ENCODE measurements around the gene OTOS.

OTOS gene

GRCh38 chr2:240160291-240161086 lies 20.0 kb upstream of the OTOS start:
- Histone ChIP-seq H3K36me3 (ENCODE audit: control insufficient read depth, insufficient read depth, low read length) (no peaks in the 10 kb centered on the region), H3K4me3 (ENCODE audit: low read depth, low read length) (no peak overlapping the region), H3K9ac (ENCODE audit: low read length) (no peak overlapping the region), H3K9me3 (ENCODE audit: control insufficient read depth, insufficient read depth, low read depth, low read length) (peaks cover 5% of the 10 kb centered on the region; the same call in 1 of the 2 replicates), H3K27me3 (ENCODE audit: control insufficient read depth, insufficient read depth, low read length) (no peaks in the 10 kb centered on the region; the same call in 1 of the 2 replicates), H3K4me1 (ENCODE audit: control insufficient read depth, insufficient read depth, low read length) (no peaks in the 10 kb centered on the region), H3K27ac (ENCODE audit: low read depth, low read length) (no peak overlapping the region)

GRCh38 chr2:240159251-240159839 lies 18.9 kb upstream of the OTOS start:
- Histone ChIP-seq H3K27me3 (ENCODE audit: control insufficient read depth, insufficient read depth, low read length) (no peaks in the 10 kb centered on the region), H3K36me3 (ENCODE audit: control insufficient read depth, insufficient read depth, low read length) (no peaks in the 10 kb centered on the region), H3K4me3 (ENCODE audit: low read depth, low read length) (no peak overlapping the region), H3K4me1 (ENCODE audit: control insufficient read depth, insufficient read depth, low read length) (no peaks in the 10 kb centered on the region), H3K27ac (ENCODE audit: low read depth, low read length) (no peak overlapping the region), H3K9ac (ENCODE audit: low read length) (no peak overlapping the region), H3K9me3 (ENCODE audit: control insufficient read depth, insufficient read depth, low read depth, low read length) (peaks cover 4% of the 10 kb centered on the region; the same call in 1 of the 2 replicates)

- no peak overlapping the region for H3K4me3 ChIP-seq (ENCODE audit: low read depth, low read length)
- no peaks in the 10 kb centered on the region for H3K4me1 ChIP-seq (ENCODE audit: control insufficient read depth, insufficient read depth, low read length)
- no peaks in the 10 kb centered on the region for H3K9me3 ChIP-seq (ENCODE audit: control insufficient read depth, insufficient read depth, low read depth, low read length)
- no peaks in the 10 kb centered on the region for H3K36me3 ChIP-seq (ENCODE audit: control insufficient read depth, insufficient read depth, low read length)
- H3K27me3 ChIP-seq (ENCODE audit: control insufficient read depth, insufficient read depth, low read length) = peaks cover 11% of the 10 kb centered on the region; the same call in 1 of the 2 replicates
- H3K9ac ChIP-seq (ENCODE audit: low read length) = no peak overlapping the region
- no peak overlapping the region for H3K27ac ChIP-seq (ENCODE audit: low read depth, low read length)
These were observed 16.7 kb upstream of the OTOS start for GRCh38 chr2:240157147-240157470.

GRCh38 chr2:240156435-240157146 lies 16.1 kb upstream of the OTOS start:
- no peaks in the 10 kb centered on the region for H3K4me1 ChIP-seq (ENCODE audit: control insufficient read depth, insufficient read depth, low read length)
- no peaks in the 10 kb centered on the region for H3K36me3 ChIP-seq (ENCODE audit: control insufficient read depth, insufficient read depth, low read length)
- H3K9ac ChIP-seq (ENCODE audit: low read length) = no peak overlapping the region
- H3K4me3 ChIP-seq (ENCODE audit: low read depth, low read length) = no peak overlapping the region
- H3K9me3 ChIP-seq (ENCODE audit: control insufficient read depth, insufficient read depth, low read depth, low read length) = no peaks in the 10 kb centered on the region
- H3K27me3 ChIP-seq (ENCODE audit: control insufficient read depth, insufficient read depth, low read length) = peaks cover 14% of the 10 kb centered on the region; the same call in 1 of the 2 replicates
- H3K27ac ChIP-seq (ENCODE audit: low read depth, low read length) = no peak overlapping the region

- Histone ChIP-seq H3K9me3 (ENCODE audit: control insufficient read depth, insufficient read depth, low read depth, low read length) (no peaks in the 10 kb centered on the region), H3K4me3 (ENCODE audit: low read depth, low read length) (no peak overlapping the region), H3K27ac (ENCODE audit: low read depth, low read length) (no peak overlapping the region), H3K36me3 (ENCODE audit: control insufficient read depth, insufficient read depth, low read length) (no peaks in the 10 kb centered on the region), H3K4me1 (ENCODE audit: control insufficient read depth, insufficient read depth, low read length) (no peaks in the 10 kb centered on the region), H3K9ac (ENCODE audit: low read length) (no peak overlapping the region), H3K27me3 (ENCODE audit: control insufficient read depth, insufficient read depth, low read length) (peaks cover 14% of the 10 kb centered on the region; the same call in 1 of the 2 replicates)
These were observed 15.4 kb upstream of the OTOS start for GRCh38 chr2:240155745-240156390.

- no peaks in the 10 kb centered on the region for H3K4me1 ChIP-seq (ENCODE audit: control insufficient read depth, insufficient read depth, low read length)
- H3K27ac ChIP-seq (ENCODE audit: low read depth, low read length) = no peak overlapping the region
- no peaks in the 10 kb centered on the region for H3K36me3 ChIP-seq (ENCODE audit: control insufficient read depth, insufficient read depth, low read length)
- H3K9me3 ChIP-seq (ENCODE audit: control insufficient read depth, insufficient read depth, low read depth, low read length) = no peaks in the 10 kb centered on the region
- no peak overlapping the region for H3K4me3 ChIP-seq (ENCODE audit: low read depth, low read length)
- H3K27me3 ChIP-seq (ENCODE audit: control insufficient read depth, insufficient read depth, low read length) = peaks cover 14% of the 10 kb centered on the region; the same call in 1 of the 2 replicates
- H3K9ac ChIP-seq (ENCODE audit: low read length) = no peak overlapping the region
These were observed 14.7 kb upstream of the OTOS start for GRCh38 chr2:240155048-240155744.

GRCh38 chr2:240154606-240155005 lies 14.1 kb upstream of the OTOS start:
- Histone ChIP-seq H3K9ac (ENCODE audit: low read length) (no peak overlapping the region), H3K36me3 (ENCODE audit: control insufficient read depth, insufficient read depth, low read length) (no peaks in the 10 kb centered on the region), H3K9me3 (ENCODE audit: control insufficient read depth, insufficient read depth, low read depth, low read length) (no peaks in the 10 kb centered on the region), H3K4me3 (ENCODE audit: low read depth, low read length) (no peak overlapping the region), H3K27ac (ENCODE audit: low read depth, low read length) (no peak overlapping the region), H3K4me1 (ENCODE audit: control insufficient read depth, insufficient read depth, low read length) (no peaks in the 10 kb centered on the region), H3K27me3 (ENCODE audit: control insufficient read depth, insufficient read depth, low read length) (peaks cover 14% of the 10 kb centered on the region; the same call in 1 of the 2 replicates)

GRCh38 chr2:240153418-240153817 lies 13.0 kb upstream of the OTOS start:
- Histone ChIP-seq H3K9ac (ENCODE audit: low read length) (no peak overlapping the region), H3K4me3 (ENCODE audit: low read depth, low read length) (no peak overlapping the region), H3K36me3 (ENCODE audit: control insufficient read depth, insufficient read depth, low read length) (no peaks in the 10 kb centered on the region), H3K4me1 (ENCODE audit: control insufficient read depth, insufficient read depth, low read length) (no peaks in the 10 kb centered on the region), H3K27ac (ENCODE audit: low read depth, low read length) (no peak overlapping the region), H3K27me3 (ENCODE audit: control insufficient read depth, insufficient read depth, low read length) (peaks cover 14% of the 10 kb centered on the region; the same call in 1 of the 2 replicates), H3K9me3 (ENCODE audit: control insufficient read depth, insufficient read depth, low read depth, low read length) (no peaks in the 10 kb centered on the region)

- Histone ChIP-seq H3K27ac (ENCODE audit: low read depth, low read length) (no peak overlapping the region), H3K9me3 (ENCODE audit: control insufficient read depth, insufficient read depth, low read depth, low read length) (peaks cover 6% of the 10 kb centered on the region; the same call in 1 of the 2 replicates), H3K36me3 (ENCODE audit: control insufficient read depth, insufficient read depth, low read length) (no peaks in the 10 kb centered on the region), H3K4me3 (ENCODE audit: low read depth, low read length) (no peak overlapping the region), H3K4me1 (ENCODE audit: control insufficient read depth, insufficient read depth, low read length) (no peaks in the 10 kb centered on the region), H3K9ac (ENCODE audit: low read length) (no peak overlapping the region), H3K27me3 (ENCODE audit: control insufficient read depth, insufficient read depth, low read length) (peaks cover 14% of the 10 kb centered on the region; the same call in 1 of the 2 replicates)
These were observed 11.1 kb upstream of the OTOS start for GRCh38 chr2:240151477-240152031.
